Left kidney (tissue), 2 donors: ENCODE data around the gene KDELR1. TPM values are rescaled to one million over a fixed set of nuclear protein-coding genes. Genes with fewer than 3 reads are reported as not detected.
"Not testable (repeated sequence)": the region's sequence is repeated elsewhere in the genome, so short reads cannot be mapped to it uniquely, and the experiment has no call there.

Experiments used
- DNase-seq: peaks from one replicate; pipeline ENCODE4 v3.0.0-alpha.2; 2013
- polyA plus RNA-seq: library from polyadenylated mRNA; unstranded; fragments of 120-200 nt; gene quantifications from one replicate; pipeline ENCODE4 v1.2.1, GENCODE V29; 2013; ENCODE audit not compliant: insufficient read length

The KDELR1 gene
- polyA plus RNA-seq, 1 donor: 227 TPM

- no peak for DNase-seq
Observed at GRCh38 chr19:48373567-48373966, 17.8 kb downstream of the KDELR1 start.

GRCh38 chr19:48372904-48373303 is 18.4 kb downstream of the KDELR1 start:
- DNase-seq: peak; percentile 75

GRCh38 chr19:48371771-48372170 is 19.6 kb downstream of the KDELR1 start:
- not testable (repeated sequence) for DNase-seq

GRCh38 chr19:48371367-48371766 is 20.0 kb downstream of the KDELR1 start:
- no peak for DNase-seq

GRCh38 chr19:48370955-48371354 is 20.4 kb downstream of the KDELR1 start:
- DNase-seq: no peak

- DNase-seq: peak; percentile 36
Observed at GRCh38 chr19:48368936-48369335, 22.4 kb downstream of the KDELR1 start.

GRCh38 chr19:48367855-48368254 is 23.5 kb downstream of the KDELR1 start:
- no peak for DNase-seq

- DNase-seq: no peak
Observed at GRCh38 chr19:48365602-48366001, 25.7 kb downstream of the KDELR1 start.

- no peak for DNase-seq
Observed at GRCh38 chr19:48364598-48365348, 26.6 kb downstream of the KDELR1 start.

- DNase-seq: peak; percentile 100
Observed at GRCh38 chr19:48363810-48364597, 27.3 kb downstream of the KDELR1 start, which contains the start of the genes SYNGR4 and TMEM143. TSS of gene SYNGR4 (plus strand) at chr19:48364367. CDS start at chr19:48365843, 1,476 bp downstream. TSS of gene TMEM143 (minus strand) at chr19:48363940. CDS start at chr19:48363920, 20 bp downstream.

GRCh38 chr19:48363500-48363809 is 27.9 kb downstream of the KDELR1 start:
- DNase-seq: no peak

- peak; percentile 93 for DNase-seq
Observed at GRCh38 chr19:48362716-48363499, 28.4 kb downstream of the KDELR1 start.

GRCh38 chr19:48361912-48362311 is 29.4 kb downstream of the KDELR1 start:
- DNase-seq: no peak

- DNase-seq: no peak
Observed at GRCh38 chr19:48359123-48359522, 32.2 kb downstream of the KDELR1 start.

GRCh38 chr19:48355365-48355954 is 35.9 kb downstream of the KDELR1 start:
- DNase-seq: no peak

- DNase-seq: no peak
Observed at GRCh38 chr19:48354332-48354992, 36.9 kb downstream of the KDELR1 start.

GRCh38 chr19:48353677-48354076 is 37.7 kb downstream of the KDELR1 start:
- DNase-seq: no peak

GRCh38 chr19:48351341-48351752 is 40.0 kb downstream of the KDELR1 start:
- DNase-seq: no peak

GRCh38 chr19:48350856-48351255 is 40.5 kb downstream of the KDELR1 start:
- DNase-seq: no peak

- DNase-seq: no peak
Observed at GRCh38 chr19:48348737-48349136, 42.6 kb downstream of the KDELR1 start.

- no peak for DNase-seq
Observed at GRCh38 chr19:48348045-48348444, 43.3 kb downstream of the KDELR1 start.

- no peak for DNase-seq
Observed at GRCh38 chr19:48346191-48346590, 45.2 kb downstream of the KDELR1 start.
